GM19240 (cell line): ENCODE data around the gene PCDHA1.
"Not testable (repeated sequence)": the region's sequence is repeated elsewhere in the genome, so short reads cannot be mapped to it uniquely, and the experiment has no call there.

Source experiments
- DNase-seq: peaks from one replicate; pipeline ENCODE4 v3.0.0; 2011; ENCODE audit warnings: low spot score; ENCODE audit not compliant: insufficient read length

The PCDHA1 gene

GRCh38 chr5:140785905-140786686, at the start of gene PCDHA1:
PCDHA1 (plus strand) TSS chr5:140786140.
- no peak for DNase-seq

- no peak for DNase-seq
Observed at GRCh38 chr5:140737486-140737885, 48.5 kb upstream of the PCDHA1 start.

GRCh38 chr5:140741967-140742366, 44.0 kb upstream of the PCDHA1 start:
- no peak for DNase-seq

- no peak for DNase-seq
Observed at GRCh38 chr5:140753561-140753960, 32.4 kb upstream of the PCDHA1 start.

GRCh38 chr5:140764177-140764973, 21.6 kb upstream of the PCDHA1 start:
- DNase-seq: no peak

- no peak for DNase-seq
Observed at GRCh38 chr5:140767444-140767843, 18.5 kb upstream of the PCDHA1 start.

- no peak for DNase-seq
Observed at GRCh38 chr5:140780512-140780911, 5.4 kb upstream of the PCDHA1 start.

- not testable (repeated sequence) for DNase-seq
Observed at GRCh38 chr5:140787422-140787821, 1.5 kb downstream of the PCDHA1 start.

GRCh38 chr5:140787849-140788504, 2.0 kb downstream of the PCDHA1 start:
- DNase-seq: not testable (repeated sequence)

GRCh38 chr5:140791089-140791488, 5.1 kb downstream of the PCDHA1 start:
- DNase-seq: no peak

- DNase-seq: no peak
Observed at GRCh38 chr5:140794595-140795258, 8.8 kb downstream of the PCDHA1 start, which contains the start of gene PCDHA2. PCDHA2 (plus strand) TSS chr5:140794852.

GRCh38 chr5:140795259-140795641, 9.3 kb downstream of the PCDHA1 start:
- DNase-seq: no peak

- DNase-seq: not testable (repeated sequence)
Observed at GRCh38 chr5:140796072-140796717, 10.3 kb downstream of the PCDHA1 start.

- no peak for DNase-seq
Observed at GRCh38 chr5:140796718-140797095, 10.8 kb downstream of the PCDHA1 start.

GRCh38 chr5:140800816-140801493, 15.0 kb downstream of the PCDHA1 start, which contains the start of gene PCDHA3:
PCDHA3 (plus strand) TSS chr5:140801057.
- DNase-seq: no peak

- DNase-seq: no peak
Observed at GRCh38 chr5:140801494-140801841, 15.5 kb downstream of the PCDHA1 start.

- DNase-seq: not testable (repeated sequence)
Observed at GRCh38 chr5:140802381-140802780, 16.4 kb downstream of the PCDHA1 start.

GRCh38 chr5:140802781-140803271, 16.9 kb downstream of the PCDHA1 start:
- no peak for DNase-seq

- DNase-seq: no peak
Observed at GRCh38 chr5:140806834-140807775, 21.2 kb downstream of the PCDHA1 start, which contains the start of gene PCDHA4. PCDHA4 (plus strand) TSS chr5:140807068.
